HFFc6 (cell line): ENCODE measurements around the gene ITIH3. TPM values are rescaled to one million over a fixed set of nuclear protein-coding genes. Genes with fewer than 3 reads are reported as not detected.

ENCODE experiments used
- DNase-seq: peaks from one replicate; pipeline ENCODE4 v3.0.0-alpha.2; 2018
- H3K27ac Mint-ChIP-seq: 2 replicates; pipeline ENCODE4 v1.8.0; 2020; ENCODE audit warnings: mild to moderate bottlenecking, mixed read lengths
- H3K27me3 Mint-ChIP-seq: 2 replicates; pipeline ENCODE4 v1.8.0; 2021; ENCODE audit warnings: mild to moderate bottlenecking, moderate library complexity, mixed read lengths; ENCODE audit not compliant: insufficient read depth
- H3K36me3 Mint-ChIP-seq: 2 replicates; pipeline ENCODE4 v1.8.0; 2021; ENCODE audit warnings: low read depth, mixed read lengths
- H3K4me1 Mint-ChIP-seq: 2 replicates; pipeline ENCODE4 v1.8.0; 2020; ENCODE audit warnings: low read depth, mixed read lengths
- H3K4me3 Mint-ChIP-seq: 2 replicates; pipeline ENCODE4 v1.8.0; 2020; ENCODE audit warnings: mild to moderate bottlenecking, moderate library complexity, mixed read lengths
- H3K9me3 Mint-ChIP-seq: 2 replicates; pipeline ENCODE4 v1.8.0; 2020; ENCODE audit warnings: mild to moderate bottlenecking, mixed read lengths
- CTCF ChIP-seq: fragments of 200-600 bp; sonication (generic); IDR thresholded peaks from 2 replicates; pipeline ENCODE4 v1.5.0; 2021; ENCODE audit warnings: antibody characterized with exemption, mild to moderate bottlenecking
- long read RNA-seq: library from polyadenylated mRNA; unstranded; transcript quantifications from one replicate; pipeline ENCODE4 v2.0.0, GENCODE V29; 2019
- total RNA-seq, 6 experiments: library from RNA; stranded (reverse); fragmentation: NEBNext Ultra II Directional; extraction: Animal tissue kit (Norgen Biotek cat#: 25700); gene quantifications; 2 replicates in 1 of 6; 3 replicates in 5 of 6; pipeline ENCODE4 v1.2.3, GENCODE V29; 2021

ITIH3 gene
- 1 to 10 TPM in 1 of 6 experiments, under 1 TPM in 5; 0.59 to 1.3 (median 0.70) TPM for total RNA-seq
- long read RNA-seq: 0 reads

- H3K4me3 Mint-ChIP-seq: no peak within 1 kb of the TSS
- no peaks in the 10 kb centered on the region for H3K9me3 Mint-ChIP-seq
Measured at GRCh38 chr3:52794612-52795099, at the start of gene ITIH3. Gene ITIH3, plus strand, starts transcription at chr3:52794796. Its CDS starts 8 bp downstream, at chr3:52794804.

GRCh38 chr3:52752045-52752660 is 42.4 kb upstream of the ITIH3 start:
- peaks cover 15% of the 10 kb centered on the region for H3K4me1 Mint-ChIP-seq
- no peak for DNase-seq
- no peaks in the 10 kb centered on the region; the same call in none of the 2 replicates for H3K27me3 Mint-ChIP-seq
- H3K36me3 Mint-ChIP-seq: peaks cover 37% of the 10 kb centered on the region
- peak overlapping the region; percentile 81 for H3K27ac Mint-ChIP-seq
- H3K4me3 Mint-ChIP-seq: no peak overlapping the region
- no peaks in the 10 kb centered on the region for H3K9me3 Mint-ChIP-seq
- no peak for TF ChIP-seq CTCF

More at GRCh38 chr3:52794612-52795099, at the start of gene ITIH3:
- DNase-seq: no peak
- H3K27me3 Mint-ChIP-seq: peaks cover 19% of the 10 kb centered on the region
- TF ChIP-seq CTCF: no peak
- peaks cover 16% of the 10 kb centered on the region; the same call in 1 of the 2 replicates for H3K4me1 Mint-ChIP-seq
- H3K27ac Mint-ChIP-seq: peak within 1 kb of the TSS; percentile 51; the same call in 1 of the 2 replicates
- no peaks in the 10 kb centered on the region for H3K36me3 Mint-ChIP-seq

GRCh38 chr3:52754373-52754772 is 40.2 kb upstream of the ITIH3 start:
- Mint-ChIP-seq H3K27ac (no peak overlapping the region), H3K9me3 (no peaks in the 10 kb centered on the region), H3K4me1 (peaks cover 15% of the 10 kb centered on the region), H3K36me3 (peaks cover 34% of the 10 kb centered on the region), H3K27me3 (no peaks in the 10 kb centered on the region; the same call in none of the 2 replicates), H3K4me3 (no peak overlapping the region)
- no peak for TF ChIP-seq CTCF
- DNase-seq: no peak

- H3K4me3 Mint-ChIP-seq: no peak overlapping the region
- H3K9me3 Mint-ChIP-seq: no peaks in the 10 kb centered on the region
- TF ChIP-seq CTCF: no peak
- H3K27ac Mint-ChIP-seq: no peak overlapping the region
- no peaks in the 10 kb centered on the region; the same call in none of the 2 replicates for H3K27me3 Mint-ChIP-seq
- H3K4me1 Mint-ChIP-seq: peaks cover 15% of the 10 kb centered on the region
- no peak for DNase-seq
- H3K36me3 Mint-ChIP-seq: peaks cover 32% of the 10 kb centered on the region
Measured at GRCh38 chr3:52756141-52756540, 38.5 kb upstream of the ITIH3 start.

GRCh38 chr3:52763466-52763865 is 31.1 kb upstream of the ITIH3 start:
- TF ChIP-seq CTCF: no peak
- peaks cover 13% of the 10 kb centered on the region for H3K36me3 Mint-ChIP-seq
- no peaks in the 10 kb centered on the region for H3K27me3 Mint-ChIP-seq
- no peaks in the 10 kb centered on the region for H3K4me1 Mint-ChIP-seq
- no peak overlapping the region for H3K4me3 Mint-ChIP-seq
- no peaks in the 10 kb centered on the region for H3K9me3 Mint-ChIP-seq
- no peak for DNase-seq
- no peak overlapping the region for H3K27ac Mint-ChIP-seq
